Fibroblast of lung (primary cell): ENCODE measurements around the gene KRTAP1-4. TPM values are rescaled to one million over a fixed set of nuclear protein-coding genes. Genes with fewer than 3 reads are reported as not detected.
A peak's percentile ranks its signal among the peaks of the same experiment; 100 is the strongest.

Experiments
- DNase-seq, 2 donors: peaks; one replicate each; pipeline versions ENCODE4 v3.0.0 to v3.0.0-alpha.2; 2010; ENCODE audit warnings: low read depth in 2 of 2
- H2AFZ ChIP-seq: 2 replicates; pipeline ENCODE4 v1.5.1; 2012; ENCODE audit warnings: low read length, control low read depth, inconsistent platforms
- H3K27ac ChIP-seq: 2 replicates; pipeline ENCODE4 v1.5.1; 2011; ENCODE audit warnings: low read length, control low read depth; ENCODE audit not compliant: insufficient read depth
- H3K27me3 ChIP-seq: 2 replicates; pipeline ENCODE4 v1.5.1; 2011; ENCODE audit warnings: mild to moderate bottlenecking, low read length; ENCODE audit not compliant: control insufficient read depth, insufficient read depth
- H3K36me3 ChIP-seq: 2 replicates; pipeline ENCODE4 v1.5.1; 2011; ENCODE audit warnings: low read length; ENCODE audit not compliant: control insufficient read depth, insufficient read depth
- H3K4me1 ChIP-seq: 2 replicates; pipeline ENCODE4 v1.5.1; 2011; ENCODE audit warnings: low read length; ENCODE audit not compliant: control insufficient read depth, insufficient read depth; ENCODE audit errors: extremely low read depth
- H3K4me2 ChIP-seq: 2 replicates; pipeline ENCODE4 v1.5.1; 2011; ENCODE audit warnings: low read length, control low read depth; ENCODE audit not compliant: insufficient read depth; ENCODE audit errors: extremely low read depth
- H3K4me3 ChIP-seq, 4 experiments: fragments of 200-600 bp in 1 of 4; sonication (generic) in 1 of 4; replicated peaks in 1 of 4; 2 replicates each; pipeline ENCODE4 v1.5.1; 2011 to 2016; ENCODE audit warnings: low read length in 4 of 4, low read depth in 3 of 4, mild to moderate bottlenecking in 3 of 4, control low read depth in 2 of 4, inconsistent platforms in 1 of 4, mixed read lengths in 1 of 4; ENCODE audit not compliant: insufficient read depth in 1 of 4; ENCODE audit errors: control extremely low read depth in 1 of 4
- H3K79me2 ChIP-seq: 2 replicates; pipeline ENCODE4 v1.5.1; 2012; ENCODE audit warnings: mild to moderate bottlenecking, low read length, inconsistent platforms; ENCODE audit not compliant: control insufficient read depth, insufficient read depth
- H3K9ac ChIP-seq: 2 replicates; pipeline ENCODE4 v1.5.1; 2011; ENCODE audit warnings: mild to moderate bottlenecking, low read length, control low read depth; ENCODE audit not compliant: insufficient read depth
- H3K9me3 ChIP-seq: 2 replicates; pipeline ENCODE4 v1.5.1; 2012; ENCODE audit warnings: low read depth, low read length; ENCODE audit not compliant: control insufficient read depth, insufficient read depth
- H4K20me1 ChIP-seq: 2 replicates; pipeline ENCODE4 v1.5.1; 2011; ENCODE audit warnings: low read length; ENCODE audit not compliant: control insufficient read depth, insufficient read depth; ENCODE audit errors: extremely low read depth
- EZH2 ChIP-seq: IDR thresholded peaks from 2 replicates; pipeline ENCODE4 v1.5.1; 2012; ENCODE audit warnings: low read length, control low read depth, mild to moderate bottlenecking; ENCODE audit errors: missing control alignments
- polyA plus RNA-seq, 2 donors: library from polyadenylated mRNA; depleted of rRNA in 1 of 2; stranded (reverse) in 1 of 2; unstranded in 1 of 2; fragments of >200 nt; gene quantifications; 2 replicates each; pipeline ENCODE4 v1.2.1, GENCODE V29; 2011 to 2012; ENCODE audit warnings: missing spikeins in 1 of 2
- total RNA-seq: library from RNA; depleted of rRNA; stranded (reverse); fragments of >200 nt; gene quantifications from 2 replicates; pipeline ENCODE4 v1.2.1, GENCODE V29; 2014
- TF ChIP-seq, protein P1 (sequence below), 2 donors: IDR thresholded peaks in 1 of 2; conservative IDR thresholded peaks in 1 of 2; 1 replicate in 1 of 2; 2 replicates in 1 of 2; pipeline ENCODE4 v1.5.1; 2011 to 2012; ENCODE audit warnings: low read length in 2 of 2, control low read depth in 1 of 2, inconsistent platforms in 1 of 2, low read depth in 1 of 2, mild to moderate bottlenecking in 1 of 2

KRTAP1-4 gene
- total and polyA plus RNA-seq, 2 donors (not counting 1 experiment from before 2014, with no cell fraction given), result not detected

DNA sequence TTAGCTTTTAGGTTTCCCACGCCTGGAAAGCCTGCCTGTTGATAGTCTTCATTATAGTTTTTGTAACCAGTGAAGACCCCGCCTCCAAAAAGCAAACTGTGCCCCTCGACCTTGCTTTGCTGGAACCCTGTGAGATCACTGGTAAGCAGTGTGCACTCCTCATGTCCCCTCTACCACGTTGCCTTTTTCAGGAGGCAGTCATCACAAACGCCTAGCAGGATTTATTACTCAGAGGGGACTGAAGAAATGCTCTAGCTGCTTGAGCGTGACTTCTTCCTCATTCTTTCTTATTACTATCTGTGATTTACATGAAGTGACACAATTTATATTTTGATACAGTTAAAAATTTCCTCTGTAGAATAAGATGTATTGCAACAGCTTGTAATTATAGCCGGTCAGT lies 14.5 kb downstream of the KRTAP1-4 start:
- H3K4me3 ChIP-seq, result no peak overlapping the region
- TF ChIP-seq, protein P1, sequence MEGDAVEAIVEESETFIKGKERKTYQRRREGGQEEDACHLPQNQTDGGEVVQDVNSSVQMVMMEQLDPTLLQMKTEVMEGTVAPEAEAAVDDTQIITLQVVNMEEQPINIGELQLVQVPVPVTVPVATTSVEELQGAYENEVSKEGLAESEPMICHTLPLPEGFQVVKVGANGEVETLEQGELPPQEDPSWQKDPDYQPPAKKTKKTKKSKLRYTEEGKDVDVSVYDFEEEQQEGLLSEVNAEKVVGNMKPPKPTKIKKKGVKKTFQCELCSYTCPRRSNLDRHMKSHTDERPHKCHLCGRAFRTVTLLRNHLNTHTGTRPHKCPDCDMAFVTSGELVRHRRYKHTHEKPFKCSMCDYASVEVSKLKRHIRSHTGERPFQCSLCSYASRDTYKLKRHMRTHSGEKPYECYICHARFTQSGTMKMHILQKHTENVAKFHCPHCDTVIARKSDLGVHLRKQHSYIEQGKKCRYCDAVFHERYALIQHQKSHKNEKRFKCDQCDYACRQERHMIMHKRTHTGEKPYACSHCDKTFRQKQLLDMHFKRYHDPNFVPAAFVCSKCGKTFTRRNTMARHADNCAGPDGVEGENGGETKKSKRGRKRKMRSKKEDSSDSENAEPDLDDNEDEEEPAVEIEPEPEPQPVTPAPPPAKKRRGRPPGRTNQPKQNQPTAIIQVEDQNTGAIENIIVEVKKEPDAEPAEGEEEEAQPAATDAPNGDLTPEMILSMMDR (conservative IDR thresholded peaks at IDR 0.05 in 1 of 2, IDR thresholded peaks at IDR 0.05 in 1 of 2; ENCODE audit: low read depth in 1 of 2, low read length in 2 of 2), result no peak
- no peak for TF ChIP-seq EZH2
- no peak for DNase-seq
- no peaks in the 10 kb centered on the region for H3K27me3 ChIP-seq
- H3K36me3 ChIP-seq, result no peaks in the 10 kb centered on the region
- no peak overlapping the region for H3K9ac ChIP-seq
- no peak overlapping the region for H3K27ac ChIP-seq
- no peaks in the 10 kb centered on the region for H3K9me3 ChIP-seq
- no peak overlapping the region for H3K4me2 ChIP-seq
- no peaks in the 10 kb centered on the region for H3K79me2 ChIP-seq
- peaks cover 2% of the 10 kb centered on the region for H3K4me1 ChIP-seq
- no peaks in the 10 kb centered on the region for H4K20me1 ChIP-seq
- no peak overlapping the region for H2AFZ ChIP-seq

DNA sequence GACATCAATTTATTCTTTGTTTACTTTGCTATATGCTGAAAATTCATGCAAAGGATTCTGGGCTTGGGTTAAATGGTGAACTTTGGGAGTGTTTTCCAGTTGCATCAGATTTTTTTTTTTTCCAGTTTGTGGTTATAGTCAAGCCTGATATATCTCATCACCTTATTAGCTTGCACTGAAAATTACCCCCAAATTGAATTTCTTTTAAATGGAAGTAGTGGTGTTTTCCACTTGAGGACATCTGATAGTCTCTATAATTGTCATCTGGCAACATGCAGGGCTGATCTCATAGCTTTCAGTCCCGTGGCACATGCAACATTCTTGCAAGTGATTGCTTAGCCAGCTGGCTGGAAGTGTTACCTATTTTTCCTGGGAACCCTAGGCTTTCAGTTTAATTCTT lies 16.4 kb downstream of the KRTAP1-4 start:
- H2AFZ ChIP-seq, result no peak overlapping the region
- H3K9ac ChIP-seq, result no peak overlapping the region
- DNase-seq, result peak in 1 of 2 donors; percentile 9
- no peaks in the 10 kb centered on the region for H3K36me3 ChIP-seq
- H3K27ac ChIP-seq, result no peak overlapping the region
- H3K79me2 ChIP-seq, result no peaks in the 10 kb centered on the region
- H4K20me1 ChIP-seq, result no peaks in the 10 kb centered on the region
- H3K27me3 ChIP-seq, result no peaks in the 10 kb centered on the region
- H3K4me2 ChIP-seq, result no peak overlapping the region
- no peaks in the 10 kb centered on the region for H3K9me3 ChIP-seq
- no peak overlapping the region for H3K4me3 ChIP-seq
- peaks cover 2% of the 10 kb centered on the region for H3K4me1 ChIP-seq
- TF ChIP-seq EZH2, result no peak
- TF ChIP-seq, protein P1 (conservative IDR thresholded peaks at IDR 0.05 in 1 of 2, IDR thresholded peaks at IDR 0.05 in 1 of 2; ENCODE audit: low read depth in 1 of 2, low read length in 2 of 2), result no peak

DNA sequence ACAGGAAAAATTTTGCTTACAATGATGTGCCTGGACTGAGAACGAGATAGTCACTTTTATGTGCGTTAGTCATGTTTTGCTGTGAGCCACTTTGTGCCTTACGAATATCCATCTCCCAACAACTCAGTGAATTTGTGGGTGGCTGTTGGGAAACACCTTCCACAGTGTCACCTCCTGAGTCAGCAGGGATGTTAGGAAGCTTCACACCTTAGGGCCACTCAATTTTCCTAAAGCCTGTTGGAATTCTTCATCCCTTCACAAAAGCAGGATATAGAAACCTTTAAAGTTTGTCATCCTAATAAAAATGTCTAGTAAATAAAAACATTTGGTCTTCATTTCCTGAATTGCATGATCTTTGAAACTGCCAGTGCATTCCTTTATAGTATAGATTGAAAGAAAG lies 16.8 kb downstream of the KRTAP1-4 start:
- peaks cover 2% of the 10 kb centered on the region for H3K4me1 ChIP-seq
- no peaks in the 10 kb centered on the region for H4K20me1 ChIP-seq
- no peak overlapping the region for H2AFZ ChIP-seq
- no peaks in the 10 kb centered on the region for H3K27me3 ChIP-seq
- H3K9ac ChIP-seq, result no peak overlapping the region
- H3K27ac ChIP-seq, result no peak overlapping the region
- DNase-seq, result no peak
- H3K36me3 ChIP-seq, result no peaks in the 10 kb centered on the region
- H3K9me3 ChIP-seq, result no peaks in the 10 kb centered on the region
- no peaks in the 10 kb centered on the region for H3K79me2 ChIP-seq
- H3K4me2 ChIP-seq, result no peak overlapping the region
- TF ChIP-seq EZH2, result no peak
- TF ChIP-seq, protein P1 (conservative IDR thresholded peaks at IDR 0.05 in 1 of 2, IDR thresholded peaks at IDR 0.05 in 1 of 2; ENCODE audit: low read depth in 1 of 2, low read length in 2 of 2), result no peak
- H3K4me3 ChIP-seq, result no peak overlapping the region
